Jurkat, Clone E6-1 (cell line): ENCODE results near the gene MLPH.
A peak's percentile ranks its signal among the peaks of the same experiment; 100 is the strongest.

Experiments used
- DNase-seq: peaks from one replicate; pipeline ENCODE4 v3.0.0-alpha.2; 2011; ENCODE audit warnings: low read depth, low spot score
- H3K4me3 ChIP-seq: 2 replicates; pipeline ENCODE4 v1.5.1; 2011; ENCODE audit warnings: mild to moderate bottlenecking, low read length, control low read depth, moderate library complexity

MLPH gene

GRCh38 chr2:237603718-237604362 lies 116.8 kb downstream of the MLPH start:
- peak; percentile 36 for DNase-seq
- no peak overlapping the region for H3K4me3 ChIP-seq

GRCh38 chr2:237604391-237604790 lies 117.3 kb downstream of the MLPH start:
- no peak for DNase-seq
- no peak overlapping the region for H3K4me3 ChIP-seq
